Measurements from ENCODE around the gene REEP5. TPM values are rescaled to one million over a fixed set of nuclear protein-coding genes. Genes with fewer than 3 reads are reported as not detected.

The REEP5 gene
- total and polyA plus RNA-seq, 2 of the 8 experiments (the other 6 are each of a cell fraction or from before 2014, with no cell fraction given) = 58.3 to 94.3 TPM

- Histone ChIP-seq H3K23me2 (ENCODE audit: low read depth, low read length) (0 out of 2 replicates have a peak, but pooled peaks cover 3% of the 10 kb centered on the region), H3K9ac (replicated peaks in 1 of 4; ENCODE audit: extremely low read depth in 1 of 4, low read depth in 3 of 4, low read length in 3 of 4) (peak overlapping the region in 3 of 4 experiments; percentile 39 to 89 (median 85); a peak in 3 of 7 replicates), H3K27me3 (replicated peaks in 1 of 4; ENCODE audit: control insufficient read depth in 3 of 4, extremely low read depth in 1 of 4, insufficient read depth in 3 of 4, low read length in 3 of 4) (no peaks in the 10 kb centered on the region; a peak in 2 of 7 replicates), H3K4me2 (ENCODE audit: insufficient read depth in 1 of 2, low read depth in 2 of 2, low read length in 2 of 2) (peak overlapping the region; percentile 58 to 77), H2AK5ac (ENCODE audit: low read depth, low read length) (no peak overlapping the region), H4K5ac (ENCODE audit: insufficient read length, low read depth, low read length) (no peak overlapping the region), H3K36me3 (ENCODE audit: control insufficient read depth in 2 of 4, insufficient read depth in 4 of 4, low read length in 3 of 4) (peaks cover 4 to 43% (median 16%) of the 10 kb centered on the region in 4 experiments; a peak in 7 of 8 replicates), H2BK120ac (replicated peaks; ENCODE audit: low read depth, low read length) (no peak overlapping the region), H3K27ac (ENCODE audit: low read depth, low read length) (no peak overlapping the region), H3K4ac (replicated peaks; ENCODE audit: insufficient read length, low read depth, low read length) (no peak overlapping the region), H3K9me3 (ENCODE audit: insufficient read depth in 2 of 2, low read depth in 1 of 2, low read length in 1 of 2) (no peaks in the 10 kb centered on the region), H2AFZ (ENCODE audit: low read length) (no peak overlapping the region), H4K20me1 (replicated peaks in 1 of 2; ENCODE audit: control insufficient read depth in 1 of 2, insufficient read depth in 2 of 2, low read length in 2 of 2) (peaks cover 2% of the 10 kb centered on the region in 2 experiments), H4K91ac (replicated peaks; ENCODE audit: insufficient read length, low read length) (no peak overlapping the region), H3K4me1 (replicated peaks in 1 of 4; ENCODE audit: control insufficient read depth in 3 of 4, insufficient read depth in 4 of 4, low read length in 3 of 4) (peaks cover 0 to 9% (median 5%) of the 10 kb centered on the region in 4 experiments; a peak in 5 of 7 replicates), H3K79me2 (ENCODE audit: control insufficient read depth in 1 of 2, insufficient read depth in 2 of 2, low read length in 2 of 2) (peaks cover 11 to 33% of the 10 kb centered on the region in 2 experiments; a peak in 3 of 4 replicates), H2BK15ac (ENCODE audit: low read length) (no peak overlapping the region), H3K79me1 (ENCODE audit: low read depth, low read length) (no peaks in the 10 kb centered on the region), H4K8ac (ENCODE audit: extremely low read depth, insufficient read depth, low read length) (no peak overlapping the region), H3K14ac (ENCODE audit: insufficient read length) (no peak overlapping the region), H2BK20ac (ENCODE audit: low read length) (no peak overlapping the region), H2BK5ac (ENCODE audit: low read depth, low read length) (no peak overlapping the region), H3K4me3 (ENCODE audit: extremely low read depth in 1 of 4, insufficient read depth in 2 of 4, low read depth in 3 of 4, low read length in 4 of 4) (peak overlapping the region; percentile 90 to 96 (median 93)), H3K23ac (ENCODE audit: insufficient read length) (no peak overlapping the region), H3K56ac (replicated peaks; ENCODE audit: insufficient read length, low read depth, low read length) (no peak overlapping the region), H3K18ac (ENCODE audit: extremely low read depth, low read length) (no peak overlapping the region), H2BK12ac (ENCODE audit: low read depth, low read length) (no peak overlapping the region)
- TF ChIP-seq SP4 (IDR thresholded peaks at IDR 0.05; ENCODE audit: low read length) = no peak
- TF ChIP-seq BRCA1 (IDR thresholded peaks at IDR 0.05; ENCODE audit: low read depth, low read length) = no peak
- no peak for TF ChIP-seq CBX8 (IDR thresholded peaks at IDR 0.05; ENCODE audit: borderline replicate concordance, low read depth, low read length)
- no peak for TF ChIP-seq BACH1 (IDR thresholded peaks at IDR 0.05; ENCODE audit: low read length)
- TF ChIP-seq CHD2 (IDR thresholded peaks at IDR 0.05; ENCODE audit: low read length) = no peak
- TF ChIP-seq ATF2 (IDR thresholded peaks at IDR 0.05; ENCODE audit: low read length) = no peak
- no peak for TF ChIP-seq KDM1A (IDR thresholded peaks at IDR 0.05; ENCODE audit: borderline replicate concordance, low read length)
- TF ChIP-seq NRF1 (IDR thresholded peaks at IDR 0.05; ENCODE audit: low read depth, low read length) = no peak
- no peak for TF ChIP-seq SIN3A (conservative IDR thresholded peaks at IDR 0.05 in 1 of 2, IDR thresholded peaks at IDR 0.05 in 1 of 2; ENCODE audit: low read depth in 1 of 2, low read length in 2 of 2)
- no peak for DNase-seq (ENCODE audit: low read depth in 1 of 2, low spot score in 2 of 2)
- FAIRE-seq = no peak
- CTCF ChIA-PET (ENCODE audit: partially characterized antibody) = interaction anchor here (0.6 kb wide), 1 partner anchor 28 kb away, joined by 3 read pairs; no protein-coding TSS in a partner anchor
- POLR2A ChIA-PET (ENCODE audit: partially characterized antibody) = interaction anchor here (1.2 to 2.4 kb wide), 3 partner anchors 15 to 114 kb away, joined by 3 to 12 read pairs (median 9); partner anchors contain the start of genes DCP2 and REEP5
- WGBS, 2 experiments (ENCODE audit: extremely low coverage in 1 of 2, insufficient coverage in 1 of 2, insufficient read length in 1 of 2, insufficient replicate concordance in 2 of 2, low coverage in 1 of 2, low lambda C conversion rate in 2 of 2, missing lambda C conversion rate in 1 of 2) = 63% methylated on average over 9 of the region's 9 CpGs; no CpG with 5 or more reads in 1 of the 2 experiments
Observed at GRCh38 chr5:112862085-112862484, 59.9 kb downstream of the REEP5 start.
